SK-N-SH (cell line): ENCODE results near the gene PGLYRP3.

Source experiments
- CTCF ChIP-seq: fragments of 200-600 bp; sonication (generic); IDR thresholded peaks from 2 replicates; pipeline ENCODE4 v1.6.1; 2017; ENCODE audit warnings: antibody characterized with exemption, mild to moderate bottlenecking, moderate library complexity
- EZH2phosphoT487 ChIP-seq: fragments of 200-600 bp; sonication (generic); IDR thresholded peaks from 2 replicates; pipeline ENCODE4 v1.6.1; 2017; ENCODE audit warnings: low read depth, mixed run types, mild to moderate bottlenecking, antibody characterized with exemption, moderate library complexity, borderline replicate concordance
- POLR2AphosphoS5 ChIP-seq: IDR thresholded peaks from 2 replicates; pipeline ENCODE4 v1.6.1; 2012; ENCODE audit warnings: low read depth, low read length
- TCF12 ChIP-seq: IDR thresholded peaks from 2 replicates; pipeline ENCODE4 v1.4.0; 2012
- USF1 ChIP-seq: IDR thresholded peaks from 2 replicates; pipeline ENCODE4 v1.4.0; 2012; ENCODE audit warnings: low read depth, borderline replicate concordance

- TF ChIP-seq EZH2phosphoT487 (peak; percentile 49; the same call in 1 of the 2 replicates), TCF12 (no peak), CTCF (no peak), USF1 (no peak), POLR2AphosphoS5 (no peak)
Measured at GRCh38 chr1:153260585-153261280, 52.0 kb downstream of the PGLYRP3 start.
